GM21526 (cell line): Measurements from ENCODE around the gene TMX3.

Source experiments
- ATAC-seq: cut with Tn5 transposase; IDR thresholded peaks from one replicate; pipeline ENCODE4 v1.9.1; 2021; ENCODE audit warnings: moderate library complexity; ENCODE audit not compliant: unreplicated experiment, low FRiP score

The TMX3 gene

GRCh38 chr18:68713796-68714195, 1.1 kb downstream of the TMX3 start:
- ATAC-seq: no peak

GRCh38 chr18:68713131-68713530, 1.8 kb downstream of the TMX3 start:
- ATAC-seq: no peak

DNA sequence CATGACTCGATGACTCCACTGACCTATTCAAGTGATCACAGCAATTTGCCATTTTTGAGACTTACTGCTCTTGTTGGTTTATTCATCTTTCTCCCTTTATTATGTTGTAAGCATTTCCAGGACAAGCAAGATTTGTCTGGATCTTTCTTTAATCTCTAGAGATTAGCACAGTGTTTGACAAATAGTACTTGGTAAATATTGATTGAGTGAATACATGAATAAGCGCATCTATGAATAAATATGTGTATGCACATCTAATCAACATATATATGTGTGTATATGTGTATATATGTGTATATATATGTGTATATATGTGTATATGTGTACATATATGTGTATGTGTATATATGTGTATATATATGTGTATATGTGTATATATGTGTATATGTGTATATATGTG, 7.3 kb downstream of the TMX3 start:
- no peak for ATAC-seq

GRCh38 chr18:68705119-68705518, 9.8 kb downstream of the TMX3 start:
- ATAC-seq: no peak

DNA sequence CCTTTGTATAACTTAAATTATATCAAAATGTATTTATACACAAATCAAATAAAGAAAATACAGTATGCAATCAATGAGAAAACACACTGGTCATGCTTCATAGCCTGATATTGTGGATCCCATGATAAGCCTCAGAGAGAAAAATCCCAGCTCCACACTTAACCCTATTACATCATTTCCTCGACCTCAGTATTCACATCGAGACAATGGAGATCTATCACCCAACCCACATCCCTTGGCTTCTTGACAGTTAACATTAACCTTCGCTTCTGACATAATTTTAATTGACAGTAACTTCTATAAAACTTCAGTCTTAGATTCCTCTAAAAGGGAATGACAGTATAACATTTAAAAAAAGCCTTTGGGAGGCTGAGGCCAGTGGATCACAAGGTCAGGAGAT, 11.6 kb downstream of the TMX3 start:
- no peak for ATAC-seq

- no peak for ATAC-seq
These were observed 13.6 kb downstream of the TMX3 start for GRCh38 chr18:68701353-68701752.

GRCh38 chr18:68699043-68699442, 15.9 kb downstream of the TMX3 start:
- no peak for ATAC-seq

GRCh38 chr18:68696937-68697336, 18.0 kb downstream of the TMX3 start:
- ATAC-seq: no peak

DNA sequence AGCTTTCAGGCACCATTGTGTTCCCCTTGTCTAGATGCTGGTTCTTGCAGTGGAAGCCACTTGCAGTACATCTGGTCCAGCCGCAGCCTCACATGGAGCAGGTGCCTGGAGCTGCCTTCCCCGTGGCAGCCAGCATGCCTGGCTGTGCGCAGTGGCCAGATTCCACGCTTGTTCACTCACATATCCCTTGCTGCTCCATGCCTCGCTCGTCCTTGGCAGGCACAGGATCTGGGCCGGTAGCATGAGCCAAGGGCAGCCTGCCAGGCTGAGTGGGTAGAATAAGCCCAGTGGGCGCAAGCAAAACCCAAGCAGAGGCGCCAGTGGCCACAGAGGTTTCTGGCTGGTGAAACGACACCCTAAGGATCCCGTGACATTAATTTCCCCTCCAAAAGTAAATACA, 20.6 kb downstream of the TMX3 start:
- ATAC-seq: no peak

DNA sequence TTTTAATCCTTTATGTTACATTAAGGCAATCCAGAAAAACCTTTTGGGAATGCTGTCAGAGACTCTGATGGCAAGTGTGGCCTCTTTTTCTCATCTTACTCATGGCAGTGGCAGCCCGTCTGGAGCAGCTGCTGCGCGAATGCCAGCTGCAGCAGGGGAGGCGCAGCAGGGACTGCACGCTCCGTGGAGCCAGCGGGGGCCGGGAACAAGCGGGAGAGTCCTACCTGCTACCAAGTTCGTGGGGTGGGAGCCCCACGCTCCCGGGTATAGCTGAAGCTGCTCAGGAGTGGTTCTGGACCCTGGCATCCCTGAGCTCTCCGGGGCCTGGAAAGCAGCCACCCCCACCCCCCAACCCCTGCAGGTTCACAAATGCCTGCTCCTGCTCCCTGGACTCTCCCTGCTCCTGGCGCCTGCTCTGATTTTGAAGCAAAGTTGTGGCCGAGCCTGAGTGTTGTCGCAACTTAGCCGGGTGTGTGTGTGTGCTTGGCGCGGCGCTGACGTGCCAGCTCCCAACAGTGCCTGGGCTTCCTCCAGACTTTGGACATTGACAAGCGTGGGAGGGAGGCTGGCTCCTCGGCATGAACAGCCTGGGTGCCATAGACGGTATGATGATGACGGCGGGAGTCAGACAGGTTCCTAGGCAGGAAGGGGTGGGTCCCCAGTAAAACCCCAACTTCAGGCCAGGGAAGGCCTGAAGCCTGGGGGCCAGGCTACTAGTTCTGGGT, 21.7 kb downstream of the TMX3 start:
- ATAC-seq: no peak

- ATAC-seq: no peak
These were observed 35.4 kb downstream of the TMX3 start for GRCh38 chr18:68679528-68679927.

- ATAC-seq: peak; percentile 99
These were observed 38.0 kb downstream of the TMX3 start for GRCh38 chr18:68676913-68677312.

DNA sequence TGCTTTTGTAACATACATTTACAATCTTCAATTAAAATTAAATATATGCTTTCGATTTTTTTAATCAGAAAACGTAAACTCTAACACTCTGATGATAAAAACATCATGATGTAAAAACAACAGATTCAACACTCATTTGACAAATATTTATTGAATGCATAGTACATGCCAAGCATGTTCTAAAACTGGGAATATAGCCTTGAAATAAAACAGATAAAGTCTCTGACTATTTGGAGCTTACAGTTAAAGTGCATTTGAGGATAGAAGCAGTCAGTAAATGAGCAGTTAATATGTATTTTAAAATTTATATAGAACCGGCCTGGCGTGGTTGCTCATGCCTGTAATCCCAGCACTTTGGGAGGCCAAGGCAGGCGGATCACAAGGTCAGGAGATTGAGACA, 47.8 kb downstream of the TMX3 start:
- ATAC-seq: no peak

GRCh38 chr18:68666381-68666780, 48.5 kb downstream of the TMX3 start:
- no peak for ATAC-seq

- ATAC-seq: no peak
These were observed 49.3 kb downstream of the TMX3 start for GRCh38 chr18:68665628-68666027.

DNA sequence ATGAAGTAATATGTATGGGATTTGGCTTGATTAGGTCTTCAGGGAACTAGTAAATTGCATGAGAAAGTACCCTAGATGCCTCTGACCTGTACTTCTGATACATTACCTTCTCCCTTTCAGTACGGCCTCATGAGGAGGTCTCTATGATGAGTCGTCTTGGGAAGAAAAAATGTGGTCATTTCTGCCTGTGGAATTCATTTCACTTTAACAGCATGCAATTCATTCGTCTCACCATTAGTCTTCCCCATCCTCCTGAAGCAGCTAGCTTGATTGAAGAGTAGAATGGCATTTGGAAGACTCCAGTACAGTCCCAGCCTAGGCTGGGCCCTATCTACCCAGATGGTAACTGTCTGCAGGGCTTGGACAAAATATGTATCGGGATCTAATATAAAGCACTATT, 52.2 kb downstream of the TMX3 start:
- ATAC-seq: no peak

- ATAC-seq: no peak
These were observed 54.3 kb downstream of the TMX3 start for GRCh38 chr18:68660354-68661183.

GRCh38 chr18:68648191-68648590, 66.7 kb downstream of the TMX3 start:
- ATAC-seq: no peak

GRCh38 chr18:68642003-68642402, 72.9 kb downstream of the TMX3 start:
- no peak for ATAC-seq

- no peak for ATAC-seq
These were observed 74.0 kb downstream of the TMX3 start for GRCh38 chr18:68640861-68641260.

GRCh38 chr18:68638613-68639012, 76.3 kb downstream of the TMX3 start:
- no peak for ATAC-seq

DNA sequence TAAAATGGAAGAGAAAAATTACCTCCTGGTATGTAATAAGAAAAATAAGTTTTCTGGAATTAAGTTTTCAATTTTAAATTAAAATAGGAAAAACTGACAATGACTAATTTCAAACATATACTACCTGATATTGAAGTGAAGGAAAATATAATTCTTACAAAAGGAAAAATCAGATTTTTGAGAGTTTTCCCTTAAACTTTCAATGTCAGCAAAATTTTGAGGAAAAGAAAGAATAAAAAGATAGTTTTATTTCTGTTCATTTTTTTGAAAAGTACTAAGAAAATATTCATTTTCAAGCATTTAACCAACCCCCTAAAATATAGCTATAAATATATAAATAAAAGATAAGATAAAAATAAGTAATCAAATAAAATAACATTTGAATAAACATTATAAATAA, 87.1 kb downstream of the TMX3 start:
- ATAC-seq: no peak
